Activated CD4-positive, alpha-beta T cell treated with anti-CD3 and anti-CD28 coated beads for 36 hours (primary cell): ENCODE results near the gene WDFY4. TPM values are rescaled to one million over a fixed set of nuclear protein-coding genes. Genes with fewer than 3 reads are reported as not detected.

Experiments
- microRNA-seq: library from miRNA; unstranded; fragments of <30 nt; microRNA quantifications from one replicate; pipeline ENCODE4 v1.2.0, GENCODE V29; 2021; ENCODE audit warnings: borderline replicate concordance
- total RNA-seq, 2 experiments: library from RNA; stranded (reverse); gene quantifications; one replicate each; pipeline ENCODE4 v1.2.3, GENCODE V29; 2021

The WDFY4 gene
- total RNA-seq, 2 experiments from 2014 or later, result 0.07 to 0.09 TPM

Small RNAs within 50 kb of the gene (microRNA-seq; reads per million reads assigned to microRNA genes)
- gene MIR4294, result not detected

Other genes with a start within 250 kb of the WDFY4 start
- under 1 TPM; 0.27 to 0.47 TPM for gene ARHGAP22, start 79.8 kb upstream of the WDFY4 start, total RNA-seq